AG04449 (cell line): ENCODE measurements around the gene RAB3D.
"Not testable (repeated sequence)": the region's sequence is repeated elsewhere in the genome, so short reads cannot be mapped to it uniquely, and the experiment has no call there.

Source experiments
- CTCF ChIA-PET: fragments of 350-600 bp; formaldehyde crosslinking; extraction: SDS; loops from one replicate; lab custom pipeline; 2021; ENCODE audit warnings: antibody characterized with exemption; lab: Yijun Ruan, JAX
- POLR2A ChIA-PET: fragments of 400-600, 350-600 bp; formaldehyde crosslinking; extraction: SDS; loops from one replicate; lab custom pipeline; 2020; ENCODE audit warnings: antibody characterized with exemption, inconsistent platforms; lab: Yijun Ruan, JAX
- DNase-seq: peaks from one replicate; pipeline ENCODE4 v3.0.0-alpha.2; 2010; ENCODE audit warnings: low read depth, low spot score
- H3K4me3 ChIP-seq: 2 replicates; pipeline ENCODE4 v1.5.1; 2011; ENCODE audit warnings: low read depth, mild to moderate bottlenecking, control low read depth, low read length
- CTCF ChIP-seq: IDR thresholded peaks from one replicate; pipeline ENCODE4 v1.5.1; 2011; ENCODE audit warnings: mild to moderate bottlenecking, moderate library complexity, low read length, control low read depth, inconsistent platforms; ENCODE audit not compliant: insufficient read depth; ENCODE audit errors: missing control alignments

RAB3D gene

DNA sequence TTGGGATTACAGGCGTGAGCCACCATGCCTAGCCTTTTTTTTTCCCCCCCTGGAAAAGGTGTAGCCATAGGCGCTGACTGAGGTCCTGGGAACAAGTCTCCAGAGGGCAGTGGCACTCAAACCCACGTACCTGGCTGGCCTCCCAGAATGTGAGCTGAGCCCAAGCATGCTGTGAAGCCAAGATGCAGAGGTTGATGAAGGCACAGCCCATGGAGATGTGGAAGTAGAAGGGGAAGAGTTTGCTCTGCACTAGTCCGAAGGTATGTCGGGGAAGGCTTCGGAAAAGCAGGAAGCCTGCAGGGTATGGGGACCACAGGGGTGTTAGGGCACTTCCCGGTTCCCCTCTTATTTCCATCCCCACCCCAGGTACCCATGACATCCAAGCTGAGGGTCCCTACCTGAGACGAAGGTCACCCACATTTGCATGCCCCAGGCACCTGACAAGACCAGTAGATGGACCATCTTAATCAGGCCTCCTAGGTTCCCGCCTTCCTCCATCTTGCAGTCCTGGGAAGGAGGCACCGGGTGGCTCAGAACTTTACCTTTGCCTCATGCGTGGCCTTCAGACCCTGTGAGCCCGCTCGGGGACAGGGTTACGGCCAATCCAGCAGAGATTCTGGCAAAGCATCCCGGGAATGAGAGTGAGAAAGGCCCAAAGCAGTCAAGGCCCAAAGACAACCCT lies 5.8 kb upstream of the RAB3D start:
- no peak for TF ChIP-seq CTCF
- ChIA-PET CTCF (interaction anchor here (1.3 to 4.3 kb wide), 5 partner anchors 29 to 137 kb away, joined by 3 to 15 read pairs (median 6); partner anchors contain the start of gene SWSAP1), POLR2A (interaction anchor here (1.1 kb wide), 1 partner anchor 29 kb away, joined by 10 read pairs; the partner anchor contains the start of gene SWSAP1)
- H3K4me3 ChIP-seq: peak overlapping the region; percentile 90
- no peak for DNase-seq

DNA sequence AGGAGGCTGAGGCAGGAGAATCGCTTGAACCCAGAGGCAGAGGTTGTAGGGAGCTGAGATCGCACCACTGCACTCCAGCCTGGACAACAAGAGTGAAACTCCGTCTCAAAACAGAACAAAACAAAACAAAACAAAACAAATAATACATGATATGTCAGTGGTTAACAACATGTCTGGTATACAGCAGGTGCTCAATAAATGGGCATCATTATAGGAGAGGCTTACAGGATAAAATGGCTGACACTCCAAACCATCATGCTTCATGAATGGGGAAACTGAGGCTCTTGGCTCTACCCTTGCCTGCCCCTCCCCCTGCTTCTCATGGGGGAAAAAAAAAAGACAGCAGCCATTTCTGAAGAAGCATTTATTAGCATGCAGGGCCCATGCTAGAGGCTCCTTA lies 3.0 kb upstream of the RAB3D start:
- H3K4me3 ChIP-seq: no peak overlapping the region
- DNase-seq: no peak
- POLR2A ChIA-PET: no interaction called here
- TF ChIP-seq CTCF: no peak
- CTCF ChIA-PET: no interaction called here

DNA sequence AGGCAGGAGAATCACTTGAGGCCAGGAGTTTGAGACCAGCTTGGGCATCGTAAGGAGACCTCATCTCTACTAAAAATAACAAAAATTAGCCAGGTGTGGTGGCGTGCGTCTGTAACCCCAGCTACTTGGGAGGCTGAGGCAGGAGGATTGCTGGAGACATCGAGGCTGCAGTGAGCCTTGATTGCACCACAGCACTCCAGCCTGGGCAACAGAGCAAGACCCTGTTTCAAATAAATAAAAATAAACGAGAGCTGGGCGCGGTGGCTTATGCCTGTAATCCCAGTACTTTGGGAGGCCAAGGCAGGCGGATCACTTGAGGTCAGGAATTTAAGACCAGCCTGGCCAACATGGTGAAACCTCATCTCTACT lies 626 bp upstream of the RAB3D start:
- POLR2A ChIA-PET: interaction anchor here (0.9 to 1.2 kb wide), 2 partner anchors 21 to 95 kb away, joined by 3 to 4 read pairs; partner anchors contain the start of genes ODAD3 and PRKCSH
- not testable (repeated sequence) for H3K4me3 ChIP-seq, DNase-seq
- CTCF ChIA-PET: interaction anchor here (1.0 to 1.8 kb wide), 3 partner anchors 41 to 142 kb away, joined by 4 to 10 read pairs (median 5); no protein-coding TSS in a partner anchor

- DNase-seq: no peak
- TF ChIP-seq CTCF: no peak
- ChIA-PET CTCF (interaction anchor here (1.7 kb wide), 1 partner anchor 42 kb away, joined by 10 read pairs; no protein-coding TSS in a partner anchor), POLR2A (interaction anchor here (1.2 kb wide), 1 partner anchor 23 kb away, joined by 4 read pairs; no protein-coding TSS in a partner anchor)
- H3K4me3 ChIP-seq: peak overlapping the region; percentile 68
Observed at GRCh38 chr19:11338569-11339253, 746 bp downstream of the RAB3D start.

- CTCF ChIA-PET: no interaction called here
- no peak for DNase-seq
- POLR2A ChIA-PET: no interaction called here
- TF ChIP-seq CTCF: no peak
- no peak overlapping the region for H3K4me3 ChIP-seq
Observed at GRCh38 chr19:11338121-11338520, 1.3 kb downstream of the RAB3D start.

DNA sequence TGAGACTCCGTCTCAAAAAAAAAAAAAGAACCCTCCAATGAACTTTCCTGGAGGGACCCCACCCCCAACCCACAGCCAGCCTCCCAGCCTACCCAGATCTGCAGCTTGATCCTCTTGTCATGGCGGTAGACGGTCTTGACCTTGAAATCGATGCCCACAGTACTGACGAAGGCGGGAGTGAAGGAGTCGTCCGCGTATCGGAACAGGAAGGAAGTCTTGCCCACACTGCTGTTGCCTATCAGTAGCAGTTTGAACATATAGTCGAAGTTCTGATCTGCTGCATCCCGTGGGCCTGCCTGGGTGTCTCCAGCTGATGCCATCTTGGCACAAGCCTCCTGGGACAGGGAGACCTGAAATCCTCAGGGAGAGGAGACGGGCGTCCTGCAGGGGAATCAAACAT lies 2.4 kb downstream of the RAB3D start:
- ChIA-PET POLR2A (no interaction called here), CTCF (no interaction called here)
- DNase-seq: no peak

More for the DNA sequence above, 2.4 kb downstream of the RAB3D start:
- TF ChIP-seq CTCF: no peak
- H3K4me3 ChIP-seq: no peak overlapping the region
